ENCODE data around the gene C14orf132. TPM values are rescaled to one million over a fixed set of nuclear protein-coding genes. Genes with fewer than 3 reads are reported as not detected.

Gene C14orf132
- total and polyA plus RNA-seq, 2 donors (not counting 1 experiment from before 2014, with no cell fraction given), result 0.30 to 0.85 TPM

- Histone ChIP-seq H2AFZ (ENCODE audit: insufficient read depth, low read depth, low read length, poor library complexity, severe bottlenecking) (no peak overlapping the region), H3K36me3 (replicated peaks in 1 of 2; ENCODE audit: control extremely low read depth in 1 of 2, control insufficient read depth in 1 of 2, extremely low read depth in 1 of 2, insufficient read depth in 2 of 2, low read length in 1 of 2) (no peaks in the 10 kb centered on the region), H3K9me3 (ENCODE audit: control extremely low read depth in 1 of 3, control insufficient read depth in 2 of 3, insufficient read depth in 1 of 3, low read length in 2 of 3) (peaks cover 0 to 3% (median 0%) of the 10 kb centered on the region in 3 donors), H4K20me1 (ENCODE audit: control insufficient read depth, insufficient read depth, low read length, poor library complexity, severe bottlenecking) (no peaks in the 10 kb centered on the region), H3K27me3 (replicated peaks in 1 of 4; ENCODE audit: control extremely low read depth in 1 of 4, control insufficient read depth in 3 of 4, insufficient read depth in 4 of 4, low read length in 3 of 4) (peaks cover 0 to 6% (median 1%) of the 10 kb centered on the region in 4 experiments), H3K4me3 (ENCODE audit: control extremely low read depth in 1 of 5, extremely low read depth in 1 of 5, insufficient read depth in 1 of 5, low read depth in 2 of 5, low read length in 4 of 5) (no peak overlapping the region), H3K4me1 (ENCODE audit: control insufficient read depth in 2 of 2, insufficient read depth in 2 of 2, low read length in 2 of 2) (no peaks in the 10 kb centered on the region), H3K27ac (ENCODE audit: low read length in 2 of 2) (no peak overlapping the region), H3K79me2 (ENCODE audit: control insufficient read depth, insufficient read depth, low read length) (no peaks in the 10 kb centered on the region), H3K4me2 (replicated peaks; ENCODE audit: low read depth, low read length, poor library complexity, severe bottlenecking) (no peak overlapping the region), H3K9ac (ENCODE audit: low read length) (no peak overlapping the region)
- intact Hi-C loops (cut with micrococcal nuclease), result no loop called here
- TF ChIP-seq CTCF (IDR thresholded peaks at IDR 0.05) (no peak), EZH2 (IDR thresholded peaks at IDR 0.05; ENCODE audit: borderline replicate concordance, insufficient read depth, low read depth, low read length, poor library complexity, severe bottlenecking) (no peak)
- WGBS (ENCODE audit: insufficient coverage), result 100% methylated on average over 2 of the region's 4 CpGs
- POLR2A ChIA-PET, result no interaction called here
- Mint-ChIP-seq H3K27ac (no peak overlapping the region), H3K9me3 (ENCODE audit: insufficient read depth) (no peaks in the 10 kb centered on the region), H3K4me1 (no peaks in the 10 kb centered on the region), H3K4me3 (no peak overlapping the region), H3K27me3 (peaks cover 25% of the 10 kb centered on the region)
- no peak for ATAC-seq (ENCODE audit: low read depth)
- CTCF ChIA-PET, result no interaction called here
- DNase-seq, result no peak
These were observed 11.3 kb downstream of the C14orf132 start for GRCh38 chr14:96050482-96050881.

GRCh38 chr14:96051231-96051630 lies 12.1 kb downstream of the C14orf132 start:
- ATAC-seq (ENCODE audit: low read depth), result no peak
- Mint-ChIP-seq H3K27ac (no peak overlapping the region), H3K27me3 (peaks cover 28% of the 10 kb centered on the region), H3K4me3 (no peak overlapping the region), H3K9me3 (ENCODE audit: insufficient read depth) (no peaks in the 10 kb centered on the region), H3K4me1 (no peaks in the 10 kb centered on the region)
- intact Hi-C loops (cut with micrococcal nuclease), result no loop called here
- Histone ChIP-seq H3K9ac (ENCODE audit: low read length) (no peak overlapping the region), H3K27me3 (replicated peaks in 1 of 4; ENCODE audit: control extremely low read depth in 1 of 4, control insufficient read depth in 3 of 4, insufficient read depth in 4 of 4, low read length in 3 of 4) (peaks cover 0 to 4% (median 1%) of the 10 kb centered on the region in 4 experiments), H3K9me3 (ENCODE audit: control extremely low read depth in 1 of 3, control insufficient read depth in 2 of 3, insufficient read depth in 1 of 3, low read length in 2 of 3) (no peaks in the 10 kb centered on the region), H3K27ac (ENCODE audit: low read length in 2 of 2) (no peak overlapping the region), H3K36me3 (replicated peaks in 1 of 2; ENCODE audit: control extremely low read depth in 1 of 2, control insufficient read depth in 1 of 2, extremely low read depth in 1 of 2, insufficient read depth in 2 of 2, low read length in 1 of 2) (no peaks in the 10 kb centered on the region), H3K4me3 (ENCODE audit: control extremely low read depth in 1 of 5, extremely low read depth in 1 of 5, insufficient read depth in 1 of 5, low read depth in 2 of 5, low read length in 4 of 5) (no peak overlapping the region), H2AFZ (ENCODE audit: insufficient read depth, low read depth, low read length, poor library complexity, severe bottlenecking) (no peak overlapping the region), H3K4me2 (replicated peaks; ENCODE audit: low read depth, low read length, poor library complexity, severe bottlenecking) (no peak overlapping the region), H3K4me1 (ENCODE audit: control insufficient read depth in 2 of 2, insufficient read depth in 2 of 2, low read length in 2 of 2) (no peaks in the 10 kb centered on the region), H3K79me2 (ENCODE audit: control insufficient read depth, insufficient read depth, low read length) (no peaks in the 10 kb centered on the region), H4K20me1 (ENCODE audit: control insufficient read depth, insufficient read depth, low read length, poor library complexity, severe bottlenecking) (no peaks in the 10 kb centered on the region)
- POLR2A ChIA-PET, result no interaction called here
- TF ChIP-seq CTCF (IDR thresholded peaks at IDR 0.05), result no peak
- 64% methylated on average over 2 of the region's 3 CpGs for WGBS (ENCODE audit: insufficient coverage)
- CTCF ChIA-PET, result no interaction called here
- DNase-seq, result no peak

Measured in B cell (primary cell).